Activated CD4-positive, alpha-beta T cell treated with anti-CD3 and anti-CD28 coated beads for 24 hours (primary cell): ENCODE results near the gene VENTX.
"Not testable (repeated sequence)": the region's sequence is repeated elsewhere in the genome, so short reads cannot be mapped to it uniquely, and the experiment has no call there.

Experiments
- DNase-seq, 2 donors: peaks; one replicate each; pipeline ENCODE4 v3.0.0-alpha.2; 2020; ENCODE audit warnings: low read depth in 2 of 2

The VENTX gene

GRCh38 chr10:133254421-133255120 lies 16.9 kb downstream of the VENTX start:
- DNase-seq, result no peak

- no peak for DNase-seq
Observed at GRCh38 chr10:133255323-133255722, 17.7 kb downstream of the VENTX start.

GRCh38 chr10:133257489-133258065 lies 19.9 kb downstream of the VENTX start:
- DNase-seq, result no peak

- DNase-seq, result no peak
Observed at GRCh38 chr10:133258066-133258817, 20.6 kb downstream of the VENTX start.

- peak; percentile 69 to 84 for DNase-seq
Observed at GRCh38 chr10:133258818-133259601, 21.4 kb downstream of the VENTX start.

GRCh38 chr10:133259602-133259989 lies 21.9 kb downstream of the VENTX start:
- DNase-seq, result no peak

GRCh38 chr10:133260895-133261725 lies 23.5 kb downstream of the VENTX start:
- peak in 1 of 2 donors; percentile 51 for DNase-seq

GRCh38 chr10:133261726-133262325 lies 24.2 kb downstream of the VENTX start:
- DNase-seq, result peak; percentile 71 to 86

GRCh38 chr10:133262696-133263095 lies 25.0 kb downstream of the VENTX start:
- no peak for DNase-seq

- no peak for DNase-seq
Observed at GRCh38 chr10:133263674-133264073, 26.0 kb downstream of the VENTX start.

- DNase-seq, result no peak
Observed at GRCh38 chr10:133264461-133264860, 26.8 kb downstream of the VENTX start.

GRCh38 chr10:133265052-133265451 lies 27.4 kb downstream of the VENTX start:
- not testable (repeated sequence) for DNase-seq

GRCh38 chr10:133266056-133266795 lies 28.6 kb downstream of the VENTX start:
- DNase-seq, result no peak

- DNase-seq, result no peak
Observed at GRCh38 chr10:133267293-133267692, 29.6 kb downstream of the VENTX start.

GRCh38 chr10:133267829-133268228 lies 30.2 kb downstream of the VENTX start:
- no peak for DNase-seq

- no peak for DNase-seq
Observed at GRCh38 chr10:133268532-133268931, 30.9 kb downstream of the VENTX start.

- no peak for DNase-seq
Observed at GRCh38 chr10:133269367-133269766, 31.7 kb downstream of the VENTX start.

GRCh38 chr10:133270204-133270603 lies 32.5 kb downstream of the VENTX start:
- DNase-seq, result no peak

GRCh38 chr10:133270773-133271297 lies 33.2 kb downstream of the VENTX start:
- DNase-seq, result no peak
